ENCODE data around the gene LAMC2. TPM values are rescaled to one million over a fixed set of nuclear protein-coding genes. Genes with fewer than 3 reads are reported as not detected.

LAMC2 gene
- total and polyA plus RNA-seq, 2 of the 13 experiments (the other 11 are each of a cell fraction or from before 2014, with no cell fraction given): 0.03 TPM; not detected in 1

DNA sequence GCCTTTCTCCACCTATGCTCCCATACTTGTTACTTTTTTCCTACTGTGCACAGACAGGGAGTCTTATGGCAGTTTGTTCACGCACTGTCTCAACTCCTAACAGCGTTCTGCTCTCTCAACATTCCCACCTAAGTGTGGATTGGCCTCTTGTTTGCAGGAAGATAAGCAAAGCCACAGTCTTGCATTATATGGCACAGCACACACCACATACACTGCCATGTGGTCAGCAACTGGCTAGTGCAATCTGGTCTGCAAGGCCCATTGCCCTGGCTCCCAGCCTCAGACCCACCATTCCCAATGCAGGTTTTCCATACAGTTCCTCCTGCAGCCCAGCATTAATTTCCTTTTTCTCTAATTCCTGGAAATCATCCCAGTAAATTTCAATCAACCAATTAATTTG is 38.3 kb upstream of the LAMC2 start (continued):
- TF ChIP-seq, protein P1, sequence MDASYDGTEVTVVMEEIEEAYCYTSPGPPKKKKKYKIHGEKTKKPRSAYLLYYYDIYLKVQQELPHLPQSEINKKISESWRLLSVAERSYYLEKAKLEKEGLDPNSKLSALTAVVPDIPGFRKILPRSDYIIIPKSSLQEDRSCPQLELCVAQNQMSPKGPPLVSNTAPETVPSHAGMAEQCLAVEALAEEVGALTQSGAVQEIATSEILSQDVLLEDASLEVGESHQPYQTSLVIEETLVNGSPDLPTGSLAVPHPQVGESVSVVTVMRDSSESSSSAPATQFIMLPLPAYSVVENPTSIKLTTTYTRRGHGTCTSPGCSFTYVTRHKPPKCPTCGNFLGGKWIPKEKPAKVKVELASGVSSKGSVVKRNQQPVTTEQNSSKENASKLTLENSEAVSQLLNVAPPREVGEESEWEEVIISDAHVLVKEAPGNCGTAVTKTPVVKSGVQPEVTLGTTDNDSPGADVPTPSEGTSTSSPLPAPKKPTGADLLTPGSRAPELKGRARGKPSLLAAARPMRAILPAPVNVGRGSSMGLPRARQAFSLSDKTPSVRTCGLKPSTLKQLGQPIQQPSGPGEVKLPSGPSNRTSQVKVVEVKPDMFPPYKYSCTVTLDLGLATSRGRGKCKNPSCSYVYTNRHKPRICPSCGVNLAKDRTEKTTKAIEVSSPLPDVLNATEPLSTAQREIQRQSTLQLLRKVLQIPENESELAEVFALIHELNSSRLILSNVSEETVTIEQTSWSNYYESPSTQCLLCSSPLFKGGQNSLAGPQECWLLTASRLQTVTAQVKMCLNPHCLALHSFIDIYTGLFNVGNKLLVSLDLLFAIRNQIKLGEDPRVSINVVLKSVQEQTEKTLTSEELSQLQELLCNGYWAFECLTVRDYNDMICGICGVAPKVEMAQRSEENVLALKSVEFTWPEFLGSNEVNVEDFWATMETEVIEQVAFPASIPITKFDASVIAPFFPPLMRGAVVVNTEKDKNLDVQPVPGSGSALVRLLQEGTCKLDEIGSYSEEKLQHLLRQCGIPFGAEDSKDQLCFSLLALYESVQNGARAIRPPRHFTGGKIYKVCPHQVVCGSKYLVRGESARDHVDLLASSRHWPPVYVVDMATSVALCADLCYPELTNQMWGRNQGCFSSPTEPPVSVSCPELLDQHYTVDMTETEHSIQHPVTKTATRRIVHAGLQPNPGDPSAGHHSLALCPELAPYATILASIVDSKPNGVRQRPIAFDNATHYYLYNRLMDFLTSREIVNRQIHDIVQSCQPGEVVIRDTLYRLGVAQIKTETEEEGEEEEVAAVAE (CRISPR knock-in tag; IDR thresholded peaks at IDR 0.05; ENCODE audit: borderline replicate concordance): no peak
- TF ChIP-seq ZFP62 (CRISPR knock-in tag; IDR thresholded peaks at IDR 0.05) (no peak), ZSCAN20 (CRISPR knock-in tag; IDR thresholded peaks at IDR 0.05; ENCODE audit: borderline replicate concordance) (no peak)

DNA sequence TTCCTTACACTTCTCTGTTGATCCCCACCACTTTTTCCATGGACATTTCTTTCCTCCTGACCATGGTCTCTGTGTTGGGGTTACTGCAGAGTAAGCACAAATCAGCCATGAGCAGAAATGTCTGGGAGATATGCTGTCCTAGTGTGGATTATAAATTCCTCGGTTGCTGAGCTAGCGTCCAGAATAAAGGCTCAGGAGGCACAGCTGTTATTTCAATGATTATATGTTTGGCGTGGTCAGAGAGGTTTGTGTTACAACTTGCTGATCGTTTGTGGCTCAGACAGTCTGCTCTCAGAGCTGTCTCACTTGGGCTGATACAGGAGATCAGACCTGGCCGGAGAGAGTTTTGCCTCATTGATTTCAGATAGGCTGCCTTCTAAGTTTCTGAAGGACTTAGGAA is 37.5 kb upstream of the LAMC2 start:
- Histone ChIP-seq H3K4me2 (ENCODE audit: low read depth, low read length) (no peak overlapping the region), H3K9me3 (ENCODE audit: low read length) (no peaks in the 10 kb centered on the region), H3K36me3 (replicated peaks in 1 of 2; ENCODE audit: control insufficient read depth in 1 of 2, insufficient read depth in 2 of 2, low read length in 2 of 2) (no peaks in the 10 kb centered on the region; a peak in 1 of 5 replicates), H3K79me2 (ENCODE audit: insufficient read depth, low read length) (no peaks in the 10 kb centered on the region), H3K4me3 (replicated peaks in 1 of 3; ENCODE audit: insufficient read depth in 1 of 3, low read depth in 2 of 3, low read length in 3 of 3) (no peak overlapping the region), H2AFZ (ENCODE audit: low read length) (no peak overlapping the region), H3K27me3 (ENCODE audit: control insufficient read depth in 1 of 2, insufficient read depth in 2 of 2, low read length in 2 of 2) (no peaks in the 10 kb centered on the region), H4K20me1 (ENCODE audit: insufficient read depth, low read length) (no peaks in the 10 kb centered on the region), H3K4me1 (ENCODE audit: insufficient read depth, low read length) (peaks cover 7% of the 10 kb centered on the region; the same call in 1 of the 2 replicates), H3K9ac (ENCODE audit: insufficient read depth, low read depth, low read length) (no peak overlapping the region), H3K27ac (ENCODE audit: extremely low read length, insufficient read depth, low read length) (no peak overlapping the region)
- intact Hi-C loops (cut with micrococcal nuclease; ENCODE audit: unreplicated experiment): no loop called here
- ATAC-seq (peak; percentile 63), DNase-seq (ENCODE audit: low spot score) (no peak), FAIRE-seq (no peak)
- in situ Hi-C loops (cut with HindIII; ENCODE audit: extremely low pct_ligation_motif_present, low pct_unique_long_range_greater_than_20kb): loop anchor here (25.0 kb wide), 1 partner anchor 286 kb away; no protein-coding TSS in a partner anchor
- BruUV-seq (replicated peaks): no TSS peak
- TF ChIP-seq MAFK (conservative IDR thresholded peaks at IDR 0.05 in 1 of 2, IDR thresholded peaks at IDR 0.05 in 1 of 2; ENCODE audit: low read length in 2 of 2) (peak; percentile 77 to 84), SMAD9 (CRISPR knock-in tag; IDR thresholded peaks at IDR 0.05) (no peak), PHF5A (CRISPR knock-in tag; IDR thresholded peaks at IDR 0.05; ENCODE audit: low read depth, unreplicated experiment) (no peak), MAFF (IDR thresholded peaks at IDR 0.05; ENCODE audit: low read depth, low read length) (peak; percentile 62), SOX6 (IDR thresholded peaks at IDR 0.05) (no peak), SOX6 (CRISPR knock-in tag; IDR thresholded peaks at IDR 0.05) (no peak), ZNF282 (IDR thresholded peaks at IDR 0.05; ENCODE audit: partially characterized antibody) (no peak), SP1 (IDR thresholded peaks at IDR 0.05) (no peak), SP1 (CRISPR knock-in tag; IDR thresholded peaks at IDR 0.05) (no peak)
- POLR2A ChIA-PET: interaction anchor here (0.9 kb wide), 1 partner anchor 9 kb away, joined by 3 read pairs; no protein-coding TSS in a partner anchor
- CTCF ChIA-PET (ENCODE audit: low intra/inter-chr PET ratio, low total read pairs): no interaction called here
- 36% methylated on average over 5 of the region's 5 CpGs for WGBS (ENCODE audit: low lambda C conversion rate)
